DMS53 (cell line): ENCODE results near the gene SLC35B1.

Experiments
- DNase-seq: peaks from one replicate; lab custom pipeline; 2025; lab: John Stamatoyannopoulos, UW

Gene SLC35B1

DNA sequence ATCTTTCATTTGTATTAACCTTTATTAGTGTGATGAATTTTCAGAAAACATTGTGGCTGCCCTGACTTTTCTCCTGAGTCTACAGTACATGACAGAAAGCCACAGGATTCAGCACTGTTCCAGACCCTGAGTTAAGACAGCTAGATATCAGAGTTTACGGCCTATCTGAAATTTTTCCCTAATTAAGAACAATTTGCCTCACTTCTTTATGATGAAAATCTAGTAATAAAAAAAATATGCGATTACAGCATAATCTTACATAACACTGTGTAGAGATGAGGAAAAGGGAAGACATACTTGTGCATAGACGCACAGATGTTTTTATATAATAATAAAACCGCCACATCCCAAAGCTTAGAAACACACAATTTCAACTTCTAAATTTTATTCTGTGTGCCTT lies 37.1 kb downstream of the SLC35B1 start:
- DNase-seq = no peak

DNA sequence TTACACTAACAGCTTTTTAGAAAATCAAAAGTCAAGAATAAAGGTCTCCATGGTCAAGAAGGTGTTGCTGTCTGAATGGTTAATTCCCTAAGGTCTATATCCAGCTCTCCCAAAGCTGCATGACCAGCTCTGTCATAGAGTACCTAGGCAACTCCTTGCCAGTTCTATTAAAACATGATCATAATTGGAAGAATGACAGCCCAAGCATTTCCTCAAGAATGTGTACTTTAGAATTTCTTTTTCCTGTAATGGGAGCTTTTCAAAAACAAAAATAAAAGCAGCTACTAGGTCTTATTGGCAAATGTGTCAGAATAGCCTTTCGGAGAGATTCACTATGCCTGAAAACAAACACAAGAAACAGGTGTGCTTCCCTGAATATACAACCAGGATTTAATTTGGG lies 37.8 kb downstream of the SLC35B1 start:
- no peak for DNase-seq

DNA sequence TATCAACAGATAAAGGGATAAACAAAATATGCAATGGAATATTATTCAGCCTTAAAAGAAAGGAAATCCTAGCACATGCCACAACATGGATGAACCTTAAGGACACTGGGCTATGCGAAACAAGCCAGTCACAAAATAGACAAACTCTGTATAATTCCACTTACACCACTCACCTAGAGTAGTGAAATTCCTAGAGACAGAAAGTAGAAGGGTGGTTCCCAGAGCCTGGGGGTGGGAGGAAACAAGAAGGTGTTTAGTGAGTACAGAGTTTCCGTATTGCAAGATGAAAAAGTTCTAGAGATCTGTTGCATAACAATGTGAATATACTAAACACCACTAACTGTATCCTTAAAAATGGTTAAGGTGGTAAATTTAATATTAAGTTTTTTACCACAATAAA lies 39.9 kb downstream of the SLC35B1 start:
- no peak for DNase-seq

- DNase-seq = no peak
These were observed 43.0 kb downstream of the SLC35B1 start for GRCh38 chr17:49664706-49665211.

DNA sequence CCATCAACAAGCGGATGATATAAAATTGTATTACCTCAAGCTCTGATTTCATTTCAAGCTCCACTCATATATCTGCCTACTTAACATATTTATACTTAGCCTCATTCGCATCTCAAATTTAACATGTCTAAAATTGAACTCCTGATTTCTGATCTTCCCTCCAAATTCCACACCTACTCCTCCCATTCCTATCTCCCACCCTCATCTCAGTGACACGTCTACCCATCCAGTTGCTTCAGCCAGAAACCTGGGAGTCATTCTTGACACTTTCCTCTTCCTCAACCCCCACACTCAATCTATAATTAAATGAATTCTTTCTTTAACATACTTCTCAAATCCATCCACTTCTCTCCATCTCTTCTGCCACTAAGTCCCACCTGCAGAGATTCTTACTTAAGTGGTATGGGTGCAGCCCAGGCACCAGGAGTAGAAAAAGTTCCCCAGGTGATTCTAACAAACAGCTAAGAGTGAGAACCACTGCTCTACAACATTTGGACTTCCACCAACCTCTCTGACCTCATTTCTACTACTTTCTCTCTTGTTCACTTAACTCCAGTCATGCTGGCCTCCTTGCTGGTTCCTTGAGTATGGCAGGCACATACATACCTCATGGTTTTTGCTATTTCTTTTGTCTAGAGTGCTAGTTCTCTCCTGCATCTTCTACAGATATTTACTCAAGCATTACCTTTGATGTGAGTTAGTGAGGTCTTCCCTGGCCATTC lies 47.9 kb downstream of the SLC35B1 start:
- no peak for DNase-seq

- DNase-seq = no peak
These were observed 51.5 kb downstream of the SLC35B1 start for GRCh38 chr17:49656247-49656646.
